ENCODE results near the gene NEK1. TPM values are rescaled to one million over a fixed set of nuclear protein-coding genes. Genes with fewer than 3 reads are reported as not detected.

Gene NEK1
- total RNA-seq, 2 experiments from 2014 or later = 7.4 to 26.2 TPM

GRCh38 chr4:169593050-169593560 is 19.3 kb downstream of the NEK1 start:
- no peak overlapping the region for H3K27ac ChIP-seq (ENCODE audit: low read depth, low read length, poor library complexity, severe bottlenecking)
- intact Hi-C loops (cut with micrococcal nuclease; ENCODE audit: unreplicated experiment) = no loop called here
- H3K4me2 ChIP-seq (ENCODE audit: low read length) = no peak overlapping the region
- H2AFZ ChIP-seq (ENCODE audit: low read length) = no peak overlapping the region
- BruUV-seq (replicated peaks) = no TSS peak
- H3K9me3 ChIP-seq (ENCODE audit: low read length) = no peaks in the 10 kb centered on the region
- H3K36me3 ChIP-seq (ENCODE audit: insufficient read depth, low read length) = peaks cover 26% of the 10 kb centered on the region
- POLR2A ChIA-PET = interaction anchor here (1.1 kb wide), 1 partner anchor 14 kb away, joined by 5 read pairs; no protein-coding TSS in a partner anchor
- no peaks in the 10 kb centered on the region for H3K79me2 ChIP-seq (ENCODE audit: insufficient read depth, low read depth, low read length)
- DNase-seq (ENCODE audit: low spot score) = no peak
- H4K20me1 ChIP-seq (ENCODE audit: insufficient read depth, low read length) = no peaks in the 10 kb centered on the region; the same call in 1 of the 2 replicates
- CTCF ChIA-PET (ENCODE audit: unreplicated experiment) = no interaction called here
- TF ChIP-seq CTCF (conservative IDR thresholded peaks at IDR 0.05; ENCODE audit: low read length) = no peak
- no peak for TF ChIP-seq EZH2phosphoT487 (IDR thresholded peaks at IDR 0.05; ENCODE audit: borderline replicate concordance, low read depth, low read length)
- H3K4me1 ChIP-seq (ENCODE audit: insufficient read depth, low read length, poor library complexity, severe bottlenecking) = no peaks in the 10 kb centered on the region
- H3K4me3 ChIP-seq (ENCODE audit: low read depth, low read length, poor library complexity, severe bottlenecking) = no peak overlapping the region
- H3K9me2 ChIP-seq (ENCODE audit: insufficient read depth, low read length) = no peaks in the 10 kb centered on the region

GRCh38 chr4:169583563-169583962 is 28.8 kb downstream of the NEK1 start:
- intact Hi-C loops (cut with micrococcal nuclease; ENCODE audit: unreplicated experiment) = no loop called here
- DNase-seq (ENCODE audit: low spot score) = no peak
- peaks cover 59% of the 10 kb centered on the region for H3K36me3 ChIP-seq (ENCODE audit: insufficient read depth, low read length)
- no peak for TF ChIP-seq EZH2phosphoT487 (IDR thresholded peaks at IDR 0.05; ENCODE audit: borderline replicate concordance, low read depth, low read length)
- TF ChIP-seq CTCF (conservative IDR thresholded peaks at IDR 0.05; ENCODE audit: low read length) = no peak
- CTCF ChIA-PET (ENCODE audit: unreplicated experiment) = no interaction called here
- H3K79me2 ChIP-seq (ENCODE audit: insufficient read depth, low read depth, low read length) = no peaks in the 10 kb centered on the region
- no peak overlapping the region for H3K4me3 ChIP-seq (ENCODE audit: low read depth, low read length, poor library complexity, severe bottlenecking)
- H3K4me1 ChIP-seq (ENCODE audit: insufficient read depth, low read length, poor library complexity, severe bottlenecking) = no peaks in the 10 kb centered on the region
- H4K20me1 ChIP-seq (ENCODE audit: insufficient read depth, low read length) = no peaks in the 10 kb centered on the region
- H2AFZ ChIP-seq (ENCODE audit: low read length) = no peak overlapping the region
- POLR2A ChIA-PET = interaction anchor here (0.6 kb wide), 1 partner anchor 13 kb away, joined by 3 read pairs; no protein-coding TSS in a partner anchor
- no peaks in the 10 kb centered on the region for H3K9me3 ChIP-seq (ENCODE audit: low read length)
- no peak overlapping the region for H3K27ac ChIP-seq (ENCODE audit: low read depth, low read length, poor library complexity, severe bottlenecking)
- no peak overlapping the region for H3K4me2 ChIP-seq (ENCODE audit: low read length)
- no TSS peak for BruUV-seq (replicated peaks)
- H3K9me2 ChIP-seq (ENCODE audit: insufficient read depth, low read length) = no peaks in the 10 kb centered on the region

- no peaks in the 10 kb centered on the region for H3K79me2 ChIP-seq (ENCODE audit: insufficient read depth, low read depth, low read length)
- peaks cover 52% of the 10 kb centered on the region for H3K36me3 ChIP-seq (ENCODE audit: insufficient read depth, low read length)
- no peaks in the 10 kb centered on the region for H4K20me1 ChIP-seq (ENCODE audit: insufficient read depth, low read length)
- no peak overlapping the region for H2AFZ ChIP-seq (ENCODE audit: low read length)
- no peaks in the 10 kb centered on the region for H3K4me1 ChIP-seq (ENCODE audit: insufficient read depth, low read length, poor library complexity, severe bottlenecking)
- CTCF ChIA-PET (ENCODE audit: unreplicated experiment) = no interaction called here
- H3K9me3 ChIP-seq (ENCODE audit: low read length) = no peaks in the 10 kb centered on the region
- POLR2A ChIA-PET = no interaction called here
- BruUV-seq (replicated peaks) = no TSS peak
- H3K27ac ChIP-seq (ENCODE audit: low read depth, low read length, poor library complexity, severe bottlenecking) = no peak overlapping the region
- DNase-seq (ENCODE audit: low spot score) = no peak
- H3K9me2 ChIP-seq (ENCODE audit: insufficient read depth, low read length) = no peaks in the 10 kb centered on the region
- intact Hi-C loops (cut with micrococcal nuclease; ENCODE audit: unreplicated experiment) = no loop called here
- H3K4me3 ChIP-seq (ENCODE audit: low read depth, low read length, poor library complexity, severe bottlenecking) = no peak overlapping the region
- no peak for TF ChIP-seq EZH2phosphoT487 (IDR thresholded peaks at IDR 0.05; ENCODE audit: borderline replicate concordance, low read depth, low read length)
- no peak for TF ChIP-seq CTCF (conservative IDR thresholded peaks at IDR 0.05; ENCODE audit: low read length)
- H3K4me2 ChIP-seq (ENCODE audit: low read length) = no peak overlapping the region
Observed at GRCh38 chr4:169582706-169583105, 29.7 kb downstream of the NEK1 start.
